GM10847 (cell line): ENCODE results near the gene ARHGEF10L.

ENCODE experiments used
- POLR2A ChIP-seq: IDR thresholded peaks from 2 replicates; pipeline ENCODE4 v1.6.1; 2011; ENCODE audit not compliant: insufficient read length; ENCODE audit errors: extremely low read depth

The ARHGEF10L gene

DNA sequence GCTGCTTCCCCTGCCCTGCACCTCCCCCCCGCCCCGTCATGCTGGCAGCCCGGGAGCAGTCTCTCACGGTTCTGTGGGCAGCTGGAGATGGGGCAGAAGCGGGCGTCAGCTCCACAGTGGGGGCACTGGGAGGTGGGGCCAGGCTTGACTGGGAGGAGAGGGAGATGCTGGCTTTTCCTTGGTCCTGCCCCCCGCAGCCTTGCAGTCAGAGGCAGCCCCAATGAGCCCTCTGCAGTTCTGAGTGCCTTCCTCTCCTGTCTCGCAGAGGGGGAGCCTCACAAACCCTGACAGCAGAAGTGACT, 21.7 kb downstream of the ARHGEF10L start:
- TF ChIP-seq POLR2A: no peak

DNA sequence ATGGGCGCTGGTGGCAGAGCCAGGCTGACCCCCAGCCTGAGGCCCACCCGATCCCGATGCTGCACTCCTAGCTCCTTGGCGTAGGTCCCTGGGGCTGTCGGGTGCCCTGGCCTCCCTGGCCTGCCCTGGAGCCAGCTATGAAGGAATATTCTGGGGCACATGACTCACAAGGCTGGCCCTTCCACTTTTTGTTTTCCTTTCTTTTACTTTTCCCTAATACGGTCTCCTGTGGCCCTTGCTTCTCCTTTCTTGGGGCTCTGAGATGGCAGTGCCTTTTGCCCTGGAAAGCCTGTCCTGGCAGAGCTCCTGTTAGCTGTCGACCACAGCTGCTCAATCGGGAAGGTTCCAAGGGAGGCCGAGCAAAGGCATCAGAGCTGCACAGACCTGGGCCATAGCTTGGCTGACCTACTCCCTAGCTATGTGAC, 22.1 kb downstream of the ARHGEF10L start:
- no peak for TF ChIP-seq POLR2A

DNA sequence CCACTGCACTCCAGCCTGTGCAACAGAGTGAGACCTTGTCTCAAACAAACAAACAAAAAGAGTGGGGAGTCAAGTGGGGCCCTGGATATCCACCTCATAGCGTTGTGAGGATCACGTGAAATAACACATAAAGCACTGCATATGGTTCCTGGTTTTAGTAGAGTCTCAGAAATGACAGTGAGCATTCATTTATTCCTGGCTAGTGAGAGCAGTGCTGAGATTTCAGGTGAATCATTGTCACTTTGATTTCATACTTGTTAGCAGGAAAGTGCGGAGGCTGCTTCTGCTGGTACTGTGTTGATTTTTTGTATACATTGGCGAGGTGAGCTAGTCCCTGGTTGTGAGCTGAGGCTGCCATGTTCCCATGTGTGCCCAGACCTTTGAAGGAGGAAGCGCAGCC, 22.9 kb downstream of the ARHGEF10L start:
- no peak for TF ChIP-seq POLR2A

DNA sequence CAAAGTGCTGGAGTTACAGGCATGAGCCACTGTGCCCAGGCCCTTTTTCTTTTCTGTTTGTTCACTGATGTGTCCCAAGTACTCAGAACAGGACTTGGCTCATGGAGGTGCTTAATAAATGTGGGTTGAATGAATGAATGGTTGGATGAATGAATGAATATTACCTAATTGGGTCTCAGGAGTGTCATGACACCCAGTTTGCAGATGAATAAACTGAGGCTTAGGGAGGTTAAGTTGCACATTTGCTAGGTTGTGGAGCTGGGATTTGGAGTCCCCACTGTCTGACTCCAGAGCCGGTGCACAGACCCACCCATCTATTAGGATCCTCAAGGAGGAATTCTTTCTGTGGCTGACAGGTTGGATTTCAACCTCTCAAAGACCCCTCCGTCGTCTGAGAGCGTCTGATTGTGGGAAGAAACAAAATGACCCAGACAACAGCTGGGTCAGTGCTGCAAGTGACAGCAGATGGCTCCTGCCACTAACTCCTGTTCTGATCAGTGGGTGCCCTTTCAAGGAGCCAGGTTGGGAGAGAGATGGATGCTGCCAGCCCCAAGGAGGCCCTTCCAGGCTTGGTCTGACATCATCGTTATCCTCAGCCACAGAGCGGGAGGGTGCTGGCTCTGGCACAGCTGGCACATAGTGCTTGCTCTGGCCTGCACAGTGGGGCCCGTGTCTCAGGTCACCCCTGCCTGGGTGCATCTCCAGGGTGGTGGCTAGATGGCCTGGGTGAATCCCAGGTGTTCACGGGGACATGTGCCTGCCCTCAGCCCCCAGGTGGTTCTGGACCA, 24.2 kb downstream of the ARHGEF10L start:
- TF ChIP-seq POLR2A: no peak

DNA sequence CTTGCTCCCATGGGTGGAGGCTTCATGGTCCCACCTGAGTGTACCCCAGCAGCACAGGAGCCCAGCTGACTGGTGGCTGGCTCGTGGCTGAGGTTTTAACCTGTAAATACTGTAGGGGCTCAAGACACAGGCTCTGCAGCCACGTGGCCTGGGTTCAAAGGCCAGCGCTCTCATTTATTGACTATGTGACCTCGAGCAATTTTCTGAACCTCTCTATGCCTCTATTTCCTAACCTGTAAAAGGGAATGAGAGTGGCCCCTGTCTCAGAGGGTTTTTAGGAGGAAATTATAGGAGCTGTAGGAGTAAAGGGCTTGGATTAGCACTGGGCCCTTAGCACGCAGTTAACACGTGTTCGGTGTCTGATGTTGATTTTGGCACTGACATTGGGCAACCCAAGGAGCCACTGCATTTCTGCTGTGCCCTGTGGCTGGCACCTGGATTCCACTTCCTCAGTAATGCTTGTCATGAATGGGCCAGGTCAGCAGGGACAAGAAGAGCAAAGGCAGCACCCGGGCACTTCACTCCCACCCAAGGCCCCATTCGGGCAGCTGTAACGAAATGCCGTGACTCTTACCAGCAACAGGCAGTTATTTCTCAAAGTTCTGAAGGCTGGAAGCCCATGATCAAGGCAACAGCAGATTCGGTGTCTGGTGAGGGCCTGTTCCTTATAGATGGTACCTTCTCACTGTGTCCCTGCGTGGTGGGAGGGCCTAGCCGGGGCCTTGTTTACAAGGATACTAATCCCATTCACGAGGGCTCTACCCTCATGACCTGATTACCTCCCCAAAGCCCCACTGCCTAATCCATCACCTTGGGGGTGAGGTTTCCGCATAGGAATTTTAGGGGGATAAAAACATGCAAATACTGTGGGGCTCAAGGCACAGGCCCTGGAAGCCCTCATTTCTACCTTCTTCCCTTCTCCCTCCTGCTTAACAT, 25.2 kb downstream of the ARHGEF10L start:
- TF ChIP-seq POLR2A: no peak

DNA sequence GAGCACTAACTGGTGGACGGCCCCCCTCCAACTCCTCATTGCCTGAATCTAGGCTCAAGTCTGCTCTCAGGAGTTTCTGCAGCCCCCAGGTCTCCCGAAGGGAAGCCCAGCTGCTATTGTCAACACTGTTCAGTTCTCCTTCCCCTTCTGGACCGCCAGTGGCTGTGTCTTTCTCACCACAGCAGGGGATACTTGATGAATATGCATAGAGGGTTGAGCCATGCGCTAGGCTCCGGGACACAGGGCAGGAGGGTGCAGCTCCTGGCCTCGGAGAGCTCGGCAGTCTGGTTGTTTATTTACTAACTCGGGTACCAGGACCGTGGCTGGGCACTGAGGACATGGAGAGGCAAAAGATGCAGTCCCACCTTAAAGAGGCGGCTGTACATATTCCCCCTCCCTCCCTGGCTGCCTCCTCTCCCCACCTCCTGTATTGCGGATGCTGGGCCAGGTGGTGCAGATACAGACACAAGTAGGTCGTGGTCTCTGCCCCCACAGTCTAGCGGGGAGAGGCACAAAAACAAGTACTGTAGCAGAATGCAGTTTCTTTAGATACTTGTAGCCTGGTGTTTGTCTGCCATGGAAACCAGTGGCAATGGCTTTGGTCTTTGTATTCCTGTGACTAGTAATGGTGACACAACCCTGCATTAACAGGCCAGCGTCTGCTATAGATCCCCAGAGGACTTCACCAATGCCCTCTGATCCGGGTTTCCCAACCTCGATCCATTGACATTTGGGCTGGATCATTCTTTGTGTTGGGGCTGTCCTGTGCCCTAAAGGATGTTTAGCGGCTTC, 26.2 kb downstream of the ARHGEF10L start:
- TF ChIP-seq POLR2A: no peak

DNA sequence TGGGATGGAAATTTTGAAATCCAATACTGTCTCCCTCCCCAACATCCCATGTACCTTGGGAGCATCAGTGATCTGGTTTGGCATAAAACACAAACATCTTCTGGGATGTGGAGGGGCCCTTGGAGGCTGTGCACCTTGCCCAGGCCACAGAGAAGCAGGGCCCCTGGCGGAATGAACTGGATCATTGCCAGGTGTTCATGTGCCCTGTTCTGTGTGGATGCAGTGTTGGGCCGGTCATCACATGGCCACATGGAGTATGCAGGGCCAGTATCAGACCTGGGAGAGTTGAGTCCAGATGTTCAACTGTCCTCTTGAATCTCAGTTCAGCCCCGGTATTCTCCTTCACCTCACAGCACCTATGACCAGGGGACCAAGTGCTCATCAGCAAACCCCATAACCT, 26.9 kb downstream of the ARHGEF10L start:
- no peak for TF ChIP-seq POLR2A

DNA sequence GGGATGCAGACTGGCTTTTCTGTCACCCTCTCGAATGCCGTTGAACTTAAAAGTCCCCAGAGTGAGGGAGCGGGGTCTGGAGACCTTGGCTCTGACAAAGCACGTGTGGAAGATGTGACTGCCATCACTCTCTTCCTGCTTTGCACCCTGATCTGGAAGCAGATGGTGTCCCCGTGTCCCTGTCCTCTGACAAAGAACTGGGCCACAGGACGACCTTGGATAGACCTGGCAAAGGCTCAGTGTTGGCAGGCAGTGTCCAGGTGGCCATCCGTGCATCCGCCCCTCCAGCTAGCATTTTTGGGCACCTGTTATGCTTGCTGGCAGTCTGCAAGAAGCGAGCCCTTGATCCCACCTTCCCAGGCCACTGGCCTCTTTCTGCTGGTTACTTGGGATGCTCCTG, 27.4 kb downstream of the ARHGEF10L start:
- TF ChIP-seq POLR2A: no peak

DNA sequence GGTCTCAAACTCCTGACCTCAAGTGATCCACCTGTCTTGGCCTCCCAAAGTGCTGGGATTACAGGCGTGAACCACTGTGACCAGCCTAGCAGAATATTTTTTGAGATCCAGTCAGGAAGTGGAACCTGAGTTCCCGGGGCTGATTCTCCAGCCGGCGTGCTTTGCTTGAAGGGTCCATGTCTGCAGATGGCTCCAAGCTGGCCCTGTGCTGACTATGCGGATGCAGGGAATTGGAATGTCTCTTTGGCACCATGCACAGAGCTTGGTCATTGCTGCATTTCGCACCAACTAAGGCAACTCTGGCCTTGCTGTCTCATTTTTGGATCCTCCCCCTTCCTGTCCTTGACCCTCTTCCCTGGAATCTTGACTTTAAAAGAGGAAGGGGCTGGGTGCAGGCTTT, 28.1 kb downstream of the ARHGEF10L start:
- TF ChIP-seq POLR2A: no peak

DNA sequence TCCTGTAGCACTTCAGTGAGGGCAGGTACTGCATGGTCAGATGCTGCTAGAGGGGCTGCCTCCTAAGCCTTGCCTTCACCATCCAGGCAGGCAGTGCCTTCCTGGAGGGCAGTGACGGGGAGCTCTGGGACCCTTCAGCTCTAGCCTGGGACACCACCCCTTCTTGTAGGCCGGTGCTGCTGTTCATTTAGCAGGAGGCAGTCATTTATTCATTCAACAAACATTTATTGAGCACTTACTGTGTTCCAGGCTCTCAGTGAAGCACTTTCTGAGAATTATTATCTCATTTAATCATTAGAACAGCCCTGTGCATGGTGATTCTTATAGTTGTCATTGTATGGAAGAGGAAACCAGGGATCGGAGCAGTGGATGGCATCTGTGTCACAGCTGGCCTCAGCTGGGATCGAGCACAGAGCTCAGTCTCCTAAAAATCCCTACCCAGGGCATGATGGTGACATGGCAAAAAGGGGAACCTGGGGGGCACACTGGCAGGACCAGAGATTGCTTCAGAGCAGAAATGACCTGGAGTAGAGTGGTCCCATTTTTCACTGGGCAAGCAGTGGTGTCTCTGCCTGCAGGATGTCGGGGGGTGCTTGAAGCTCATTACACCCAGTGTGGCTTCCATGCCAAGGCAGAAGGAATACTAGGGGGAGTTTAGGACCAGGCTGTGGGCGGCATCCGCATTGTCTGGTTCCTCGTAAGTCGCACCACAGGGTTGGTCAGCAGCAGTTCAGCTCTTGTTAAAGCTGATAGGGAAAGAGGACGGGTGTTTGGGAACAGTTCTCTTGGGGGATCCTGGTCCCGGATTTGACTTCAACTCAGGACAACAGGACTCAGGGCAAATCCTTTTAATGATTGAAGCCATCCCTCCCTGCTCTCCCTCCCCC, 28.8 kb downstream of the ARHGEF10L start:
- TF ChIP-seq POLR2A: no peak

DNA sequence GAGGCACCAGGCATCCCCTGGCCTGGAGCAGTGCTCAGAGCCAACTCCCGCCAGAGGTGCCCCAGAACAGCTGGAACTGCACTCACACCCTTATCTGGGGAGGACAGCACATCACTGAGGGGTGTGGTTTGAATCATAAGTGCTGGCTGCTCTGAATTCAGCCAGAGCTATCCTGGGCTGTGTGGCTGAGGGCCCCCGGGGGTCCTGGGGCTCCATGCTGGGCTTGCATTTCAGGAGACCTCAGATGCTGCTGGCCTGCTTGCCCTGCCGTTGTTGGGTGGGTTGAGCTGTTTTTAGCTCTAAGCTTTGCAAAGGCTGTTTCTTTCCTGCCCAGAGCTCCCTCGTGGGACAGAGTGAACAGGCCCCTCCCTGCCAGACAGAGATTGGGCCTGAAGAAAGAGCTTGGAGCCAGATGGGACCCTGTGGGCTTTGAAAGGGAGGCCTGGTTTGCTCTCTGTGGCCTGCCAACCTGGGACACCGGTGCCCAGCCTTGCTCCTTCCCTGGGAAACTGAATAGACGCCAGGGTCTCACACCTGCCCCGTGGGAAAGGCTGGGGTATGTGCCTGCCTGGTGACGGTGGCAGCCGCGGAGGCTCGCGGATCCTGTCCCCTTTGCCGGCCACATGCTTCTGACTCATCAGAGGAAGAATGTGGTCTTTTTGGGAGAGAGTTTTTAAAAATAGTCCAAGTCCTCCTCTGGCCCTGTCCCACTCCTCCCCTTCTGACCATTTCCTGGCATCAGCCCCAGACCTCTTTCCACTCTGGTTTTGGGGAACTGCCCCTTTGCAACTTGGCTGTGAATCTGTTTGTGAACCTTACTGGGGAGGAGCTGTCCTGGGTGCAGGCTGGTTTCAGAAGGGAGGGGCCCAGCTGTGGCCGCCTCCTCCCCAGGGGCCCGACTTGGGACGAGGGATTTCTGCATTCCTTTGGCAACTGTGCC, 30.0 kb downstream of the ARHGEF10L start:
- TF ChIP-seq POLR2A: no peak

DNA sequence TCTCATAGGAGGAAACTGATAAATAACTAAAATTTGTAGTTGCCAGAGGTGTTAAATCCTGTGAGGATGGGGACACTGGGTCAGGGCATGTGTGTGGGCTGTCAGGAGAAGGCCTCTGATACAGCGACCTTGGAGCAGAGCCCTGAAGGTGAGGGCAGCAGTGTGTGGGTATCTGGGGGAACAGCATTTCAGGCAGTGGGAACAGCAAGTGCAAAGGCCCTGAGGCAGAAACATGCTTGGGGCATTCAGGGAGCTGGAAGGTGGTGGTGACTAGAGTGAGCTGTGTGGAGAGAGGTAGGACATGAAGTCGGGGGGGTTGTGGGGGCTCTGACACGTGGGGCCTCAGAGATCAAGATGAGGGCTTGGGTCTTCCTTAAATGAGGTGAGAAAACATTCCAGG, 30.7 kb downstream of the ARHGEF10L start:
- no peak for TF ChIP-seq POLR2A

DNA sequence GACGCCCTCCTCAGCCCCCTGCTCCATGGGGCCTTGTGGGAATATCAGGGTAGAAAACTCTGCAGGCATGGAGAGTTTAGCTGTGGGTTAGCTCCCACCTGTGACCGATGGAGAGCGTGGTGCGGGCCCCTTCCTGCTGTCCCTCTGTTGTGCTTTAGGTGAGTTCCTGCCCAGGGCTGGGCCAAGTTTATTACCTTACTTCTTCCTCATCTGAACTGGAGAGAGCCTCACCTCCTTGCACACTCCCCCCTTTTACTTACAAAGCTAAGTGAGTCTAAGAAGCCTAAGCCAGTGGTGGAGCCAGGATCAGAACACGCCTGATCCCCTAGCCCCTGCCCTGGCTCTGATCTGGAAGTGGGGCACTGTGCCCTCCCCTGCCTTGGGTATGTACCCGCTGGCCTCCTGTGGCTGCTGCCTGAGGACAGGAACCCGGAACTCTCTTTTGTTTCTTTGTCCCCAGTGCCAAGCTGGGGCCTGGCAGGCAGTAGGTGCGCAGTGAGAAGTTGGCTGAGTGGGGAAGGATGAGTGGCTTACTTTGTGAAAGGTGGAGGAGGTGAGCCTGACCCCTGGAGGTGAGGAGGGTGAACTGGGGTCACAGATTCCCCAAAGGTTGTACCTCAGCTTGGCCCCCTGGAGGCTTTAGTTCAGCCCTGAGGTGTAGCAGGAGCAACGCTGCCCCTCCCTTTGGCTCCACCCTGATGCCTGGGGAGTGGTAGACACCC, 32.9 kb downstream of the ARHGEF10L start:
- TF ChIP-seq POLR2A: no peak

DNA sequence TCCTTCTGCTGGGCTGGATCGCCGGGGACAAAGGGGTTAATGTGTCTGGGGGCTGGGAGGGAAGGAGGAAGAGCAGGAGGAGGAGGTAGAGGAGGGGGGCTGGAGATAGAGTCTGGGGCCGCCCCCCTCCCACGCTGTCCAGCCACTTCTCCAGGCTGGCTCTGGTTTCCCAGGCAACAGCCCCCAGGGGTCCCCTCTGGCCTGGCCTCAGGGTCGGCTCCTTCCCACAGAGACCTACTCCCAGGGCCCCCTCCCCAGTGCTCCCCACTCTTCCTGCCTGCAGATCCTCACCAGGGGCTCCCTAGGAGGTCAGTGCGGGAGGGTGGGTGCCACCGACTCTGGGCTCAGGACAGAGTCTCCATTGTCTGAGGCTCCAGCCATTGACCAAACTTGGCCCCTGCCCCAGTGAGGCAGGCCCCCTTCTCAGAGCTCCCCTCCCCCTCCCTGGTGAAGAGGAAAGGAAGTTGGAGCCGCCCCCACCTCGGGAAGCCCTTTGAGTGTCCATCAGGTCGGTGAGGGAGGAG, 34.1 kb downstream of the ARHGEF10L start:
- no peak for TF ChIP-seq POLR2A
